Activated naive CD8-positive, alpha-beta T cell treated with anti-CD3 and anti-CD28 coated beads, Interleukin-2, amount 10 ng/mL, durations not matched to agents 7 days and 5 days (primary cell): ENCODE measurements around the gene CDH5. TPM values are rescaled to one million over a fixed set of nuclear protein-coding genes. Genes with fewer than 3 reads are reported as not detected.
"Not testable (repeated sequence)": the region's sequence is repeated elsewhere in the genome, so short reads cannot be mapped to it uniquely, and the experiment has no call there.

Experiments used
- ATAC-seq: fragments of 150-1000 bp; cut with Tn5 transposase; one replicate; pipeline ENCODE4 v1.10.0; 2021; ENCODE audit warnings: low read depth, moderate library complexity
- POLR2A ChIA-PET: fragments of 350-600 bp; sonication (Branson Sonifier 250); formaldehyde crosslinking; loops from one replicate; lab custom pipeline; 2021; ENCODE audit warnings: antibody characterized with exemption; lab: Charles Lee
- DNase-seq: peaks from one replicate; pipeline ENCODE4 v3.0.0; 2021
- H3K27ac Mint-ChIP-seq: one replicate; pipeline ENCODE4 v1.8.0; 2022; ENCODE audit warnings: mild to moderate bottlenecking, mixed read lengths
- H3K27me3 Mint-ChIP-seq: one replicate; pipeline ENCODE4 v1.8.0; 2022; ENCODE audit warnings: mild to moderate bottlenecking, moderate library complexity, mixed read lengths
- H3K36me3 Mint-ChIP-seq: one replicate; pipeline ENCODE4 v1.8.0; 2021; ENCODE audit warnings: mild to moderate bottlenecking, mixed read lengths
- H3K4me1 Mint-ChIP-seq: one replicate; pipeline ENCODE4 v1.8.0; 2021; ENCODE audit warnings: mixed read lengths
- H3K4me3 Mint-ChIP-seq: one replicate; pipeline ENCODE4 v1.8.0; 2022; ENCODE audit warnings: mild to moderate bottlenecking, moderate library complexity, mixed read lengths
- H3K9me3 Mint-ChIP-seq: one replicate; pipeline ENCODE4 v1.8.0; 2021; ENCODE audit warnings: mixed read lengths
- total RNA-seq, 2 experiments: library from RNA; stranded (reverse); gene quantifications; one replicate each; pipeline ENCODE4 v1.2.3, GENCODE V29; 2021

CDH5 gene
- not detected for total RNA-seq

- DNase-seq: no peak
- no peaks in the 10 kb centered on the region for H3K36me3 Mint-ChIP-seq
- H3K27ac Mint-ChIP-seq: no peak within 1 kb of the TSS
- peaks cover 26% of the 10 kb centered on the region for H3K27me3 Mint-ChIP-seq
- no peaks in the 10 kb centered on the region for H3K9me3 Mint-ChIP-seq
- POLR2A ChIA-PET: no interaction called here
- ATAC-seq: no peak
- no peak within 1 kb of the TSS for H3K4me3 Mint-ChIP-seq
- H3K4me1 Mint-ChIP-seq: peaks cover 9% of the 10 kb centered on the region
Observed at GRCh38 chr16:66366433-66367299, at the start of gene CDH5. TSS of gene CDH5 (plus strand) at chr16:66366691. CDS start at chr16:66379338, 12,647 bp downstream.

GRCh38 chr16:66318505-66318904 is 48.0 kb upstream of the CDH5 start:
- H3K9me3 Mint-ChIP-seq: no peaks in the 10 kb centered on the region
- no peak overlapping the region for H3K27ac Mint-ChIP-seq
- H3K36me3 Mint-ChIP-seq: no peaks in the 10 kb centered on the region
- DNase-seq: no peak
- POLR2A ChIA-PET: no interaction called here
- no peak overlapping the region for H3K4me3 Mint-ChIP-seq
- no peaks in the 10 kb centered on the region for H3K4me1 Mint-ChIP-seq
- no peak for ATAC-seq
- no peaks in the 10 kb centered on the region for H3K27me3 Mint-ChIP-seq

GRCh38 chr16:66320774-66321173 is 45.7 kb upstream of the CDH5 start:
- no peak overlapping the region for H3K27ac Mint-ChIP-seq
- H3K36me3 Mint-ChIP-seq: no peaks in the 10 kb centered on the region
- ATAC-seq (no peak), DNase-seq (no peak)
- no peaks in the 10 kb centered on the region for H3K27me3 Mint-ChIP-seq
- H3K9me3 Mint-ChIP-seq: no peaks in the 10 kb centered on the region
- no peaks in the 10 kb centered on the region for H3K4me1 Mint-ChIP-seq
- no peak overlapping the region for H3K4me3 Mint-ChIP-seq
- POLR2A ChIA-PET: no interaction called here

- Mint-ChIP-seq H3K9me3 (no peaks in the 10 kb centered on the region), H3K27ac (no peak overlapping the region), H3K27me3 (no peaks in the 10 kb centered on the region), H3K36me3 (no peaks in the 10 kb centered on the region), H3K4me3 (no peak overlapping the region), H3K4me1 (no peaks in the 10 kb centered on the region)
- ATAC-seq (no peak), DNase-seq (no peak)
- POLR2A ChIA-PET: no interaction called here
Observed at GRCh38 chr16:66322174-66322573, 44.3 kb upstream of the CDH5 start.

GRCh38 chr16:66324815-66325515 is 41.5 kb upstream of the CDH5 start:
- DNase-seq (no peak), ATAC-seq (no peak)
- Mint-ChIP-seq H3K27me3 (no peaks in the 10 kb centered on the region), H3K4me3 (no peak overlapping the region), H3K4me1 (no peaks in the 10 kb centered on the region), H3K9me3 (no peaks in the 10 kb centered on the region), H3K36me3 (no peaks in the 10 kb centered on the region), H3K27ac (no peak overlapping the region)
- POLR2A ChIA-PET: no interaction called here

- Mint-ChIP-seq H3K9me3 (no peaks in the 10 kb centered on the region), H3K36me3 (no peaks in the 10 kb centered on the region), H3K27me3 (no peaks in the 10 kb centered on the region), H3K27ac (no peak overlapping the region), H3K4me3 (no peak overlapping the region), H3K4me1 (no peaks in the 10 kb centered on the region)
- POLR2A ChIA-PET: no interaction called here
- DNase-seq (no peak), ATAC-seq (no peak)
Observed at GRCh38 chr16:66325717-66326376, 40.6 kb upstream of the CDH5 start.

GRCh38 chr16:66326991-66327513 is 39.4 kb upstream of the CDH5 start:
- POLR2A ChIA-PET: no interaction called here
- H3K27ac Mint-ChIP-seq: no peak overlapping the region
- DNase-seq (no peak), ATAC-seq (no peak)
- no peaks in the 10 kb centered on the region for H3K9me3 Mint-ChIP-seq
- peaks cover 2% of the 10 kb centered on the region for H3K27me3 Mint-ChIP-seq
- H3K4me1 Mint-ChIP-seq: no peaks in the 10 kb centered on the region
- no peaks in the 10 kb centered on the region for H3K36me3 Mint-ChIP-seq
- no peak overlapping the region for H3K4me3 Mint-ChIP-seq

GRCh38 chr16:66328282-66328681 is 38.2 kb upstream of the CDH5 start:
- Mint-ChIP-seq H3K4me1 (no peaks in the 10 kb centered on the region), H3K27me3 (peaks cover 2% of the 10 kb centered on the region), H3K9me3 (no peaks in the 10 kb centered on the region), H3K36me3 (no peaks in the 10 kb centered on the region), H3K27ac (no peak overlapping the region), H3K4me3 (no peak overlapping the region)
- ATAC-seq (no peak), DNase-seq (no peak)
- POLR2A ChIA-PET: no interaction called here

- H3K36me3 Mint-ChIP-seq, H3K9me3 Mint-ChIP-seq, DNase-seq, ATAC-seq, H3K27me3 Mint-ChIP-seq, POLR2A ChIA-PET, H3K27ac Mint-ChIP-seq, H3K4me1 Mint-ChIP-seq, H3K4me3 Mint-ChIP-seq: not testable (repeated sequence)
Observed at GRCh38 chr16:66331464-66331863, 35.0 kb upstream of the CDH5 start.

GRCh38 chr16:66332634-66333610 is 33.6 kb upstream of the CDH5 start:
- no peaks in the 10 kb centered on the region for H3K36me3 Mint-ChIP-seq
- H3K4me3 Mint-ChIP-seq: no peak overlapping the region
- ATAC-seq (no peak), DNase-seq (no peak)
- H3K27me3 Mint-ChIP-seq: peaks cover 10% of the 10 kb centered on the region
- no peak overlapping the region for H3K27ac Mint-ChIP-seq
- POLR2A ChIA-PET: no interaction called here
- no peaks in the 10 kb centered on the region for H3K9me3 Mint-ChIP-seq
- no peaks in the 10 kb centered on the region for H3K4me1 Mint-ChIP-seq

- ATAC-seq: no peak
- POLR2A ChIA-PET: no interaction called here
- peaks cover 10% of the 10 kb centered on the region for H3K27me3 Mint-ChIP-seq
- H3K27ac Mint-ChIP-seq: no peak overlapping the region
- no peaks in the 10 kb centered on the region for H3K4me1 Mint-ChIP-seq
- no peaks in the 10 kb centered on the region for H3K9me3 Mint-ChIP-seq
- H3K36me3 Mint-ChIP-seq: no peaks in the 10 kb centered on the region
- H3K4me3 Mint-ChIP-seq: no peak overlapping the region
- no peak for DNase-seq
Observed at GRCh38 chr16:66334853-66335574, 31.5 kb upstream of the CDH5 start.

GRCh38 chr16:66335704-66336329 is 30.7 kb upstream of the CDH5 start:
- POLR2A ChIA-PET: no interaction called here
- no peak overlapping the region for H3K27ac Mint-ChIP-seq
- DNase-seq: no peak
- no peak for ATAC-seq
- H3K4me1 Mint-ChIP-seq: no peaks in the 10 kb centered on the region
- no peak overlapping the region for H3K4me3 Mint-ChIP-seq
- no peaks in the 10 kb centered on the region for H3K9me3 Mint-ChIP-seq
- peaks cover 12% of the 10 kb centered on the region for H3K27me3 Mint-ChIP-seq
- no peaks in the 10 kb centered on the region for H3K36me3 Mint-ChIP-seq
